Activated CD8-positive, alpha-beta T cell treated with anti-CD3 and anti-CD28 coated beads, Interleukin-2, amount 10 ng/mL, durations not matched to agents 7 days and 5 days (primary cell): Measurements from ENCODE around the gene CPNE7. TPM values are rescaled to one million over a fixed set of nuclear protein-coding genes. Genes with fewer than 3 reads are reported as not detected.

Experiments
- ATAC-seq: fragments of 150-1000 bp; cut with Tn5 transposase; one replicate; pipeline ENCODE4 v1.10.0; 2021; ENCODE audit warnings: moderate library complexity
- CTCF ChIA-PET: fragments of 350-600 bp; sonication (Branson Sonifier 250); formaldehyde crosslinking; loops from one replicate; lab custom pipeline; 2021; ENCODE audit warnings: antibody characterized with exemption; lab: Charles Lee
- POLR2A ChIA-PET: fragments of 350-600 bp; sonication (Branson Sonifier 250); formaldehyde crosslinking; loops from one replicate; lab custom pipeline; 2021; ENCODE audit warnings: antibody characterized with exemption; lab: Charles Lee
- DNase-seq: peaks from one replicate; pipeline ENCODE4 v3.0.0-alpha.2; 2020
- H3K27ac Mint-ChIP-seq: one replicate; pipeline ENCODE4 v1.8.0; 2021; ENCODE audit warnings: mild to moderate bottlenecking, mixed read lengths
- H3K27me3 Mint-ChIP-seq: one replicate; pipeline ENCODE4 v1.8.0; 2021; ENCODE audit warnings: low read depth, mixed read lengths
- H3K36me3 Mint-ChIP-seq: one replicate; pipeline ENCODE4 v1.8.0; 2021; ENCODE audit warnings: low read depth, mixed read lengths
- H3K4me1 Mint-ChIP-seq: one replicate; pipeline ENCODE4 v1.8.0; 2021; ENCODE audit warnings: low read depth, mixed read lengths
- H3K4me3 Mint-ChIP-seq: one replicate; pipeline ENCODE4 v1.8.0; 2021; ENCODE audit warnings: mild to moderate bottlenecking, mixed read lengths
- H3K9me3 Mint-ChIP-seq: one replicate; pipeline ENCODE4 v1.8.0; 2022; ENCODE audit warnings: mixed read lengths; ENCODE audit not compliant: insufficient read depth
- total RNA-seq, 2 experiments: library from RNA; stranded (reverse); gene quantifications; one replicate each; pipeline ENCODE4 v1.2.3, GENCODE V29; 2021

The CPNE7 gene
- total RNA-seq, 2 experiments from 2014 or later: 1.1 to 1.8 TPM

GRCh38 chr16:89552329-89552728 is 23.2 kb upstream of the CPNE7 start:
- CTCF ChIA-PET: no interaction called here
- Mint-ChIP-seq H3K27me3 (no peaks in the 10 kb centered on the region), H3K36me3 (peaks cover 40% of the 10 kb centered on the region), H3K4me1 (peaks cover 36% of the 10 kb centered on the region), H3K27ac (no peak overlapping the region), H3K9me3 (no peaks in the 10 kb centered on the region), H3K4me3 (no peak overlapping the region)
- POLR2A ChIA-PET: no interaction called here
- no peak for ATAC-seq
- DNase-seq: no peak

- DNase-seq (no peak), ATAC-seq (no peak)
- Mint-ChIP-seq H3K27ac (no peak overlapping the region), H3K4me1 (peaks cover 41% of the 10 kb centered on the region), H3K36me3 (peaks cover 42% of the 10 kb centered on the region), H3K27me3 (no peaks in the 10 kb centered on the region), H3K4me3 (no peak overlapping the region), H3K9me3 (no peaks in the 10 kb centered on the region)
- POLR2A ChIA-PET: interaction anchor here (0.7 kb wide), 1 partner anchor 438 kb away, joined by 3 read pairs; no protein-coding TSS in a partner anchor
- CTCF ChIA-PET: no interaction called here
Measured at GRCh38 chr16:89552913-89553312, 22.6 kb upstream of the CPNE7 start.

- no peak for ATAC-seq
- Mint-ChIP-seq H3K9me3 (no peaks in the 10 kb centered on the region), H3K27ac (no peak overlapping the region), H3K36me3 (peaks cover 37% of the 10 kb centered on the region), H3K4me1 (peaks cover 33% of the 10 kb centered on the region), H3K4me3 (no peak overlapping the region), H3K27me3 (no peaks in the 10 kb centered on the region)
- ChIA-PET POLR2A (no interaction called here), CTCF (no interaction called here)
- no peak for DNase-seq
Measured at GRCh38 chr16:89553733-89554132, 21.8 kb upstream of the CPNE7 start.

- ChIA-PET CTCF (no interaction called here), POLR2A (no interaction called here)
- H3K27me3 Mint-ChIP-seq: no peaks in the 10 kb centered on the region
- H3K36me3 Mint-ChIP-seq: peaks cover 33% of the 10 kb centered on the region
- H3K4me3 Mint-ChIP-seq: no peak overlapping the region
- no peak overlapping the region for H3K27ac Mint-ChIP-seq
- H3K9me3 Mint-ChIP-seq: no peaks in the 10 kb centered on the region
- H3K4me1 Mint-ChIP-seq: peaks cover 27% of the 10 kb centered on the region
- ATAC-seq (no peak), DNase-seq (no peak)
Measured at GRCh38 chr16:89554343-89554742, 21.2 kb upstream of the CPNE7 start.

GRCh38 chr16:89555265-89555664 is 20.3 kb upstream of the CPNE7 start:
- peaks cover 26% of the 10 kb centered on the region for H3K36me3 Mint-ChIP-seq
- H3K27ac Mint-ChIP-seq: no peak overlapping the region
- no peak overlapping the region for H3K4me3 Mint-ChIP-seq
- no peaks in the 10 kb centered on the region for H3K27me3 Mint-ChIP-seq
- H3K4me1 Mint-ChIP-seq: peaks cover 24% of the 10 kb centered on the region
- ATAC-seq: no peak
- no peaks in the 10 kb centered on the region for H3K9me3 Mint-ChIP-seq
- ChIA-PET CTCF (no interaction called here), POLR2A (no interaction called here)
- DNase-seq: no peak

GRCh38 chr16:89555780-89556179 is 19.8 kb upstream of the CPNE7 start:
- Mint-ChIP-seq H3K9me3 (no peaks in the 10 kb centered on the region), H3K36me3 (peaks cover 25% of the 10 kb centered on the region), H3K4me3 (no peak overlapping the region), H3K4me1 (peaks cover 23% of the 10 kb centered on the region), H3K27ac (peak overlapping the region; percentile 7), H3K27me3 (no peaks in the 10 kb centered on the region)
- ChIA-PET CTCF (no interaction called here), POLR2A (no interaction called here)
- ATAC-seq (no peak), DNase-seq (no peak)

GRCh38 chr16:89556750-89557689 is 18.5 kb upstream of the CPNE7 start:
- H3K9me3 Mint-ChIP-seq: no peaks in the 10 kb centered on the region
- ATAC-seq (peak; percentile 46), DNase-seq (peak; percentile 88)
- peaks cover 29% of the 10 kb centered on the region for H3K4me1 Mint-ChIP-seq
- no peaks in the 10 kb centered on the region for H3K27me3 Mint-ChIP-seq
- peaks cover 31% of the 10 kb centered on the region for H3K36me3 Mint-ChIP-seq
- POLR2A ChIA-PET: interaction anchor here (0.9 kb wide), 1 partner anchor 8 kb away, joined by 3 read pairs; no protein-coding TSS in a partner anchor
- H3K27ac Mint-ChIP-seq: peak overlapping the region; percentile 74
- CTCF ChIA-PET: interaction anchor here (0.6 to 2.4 kb wide), 11 partner anchors 8 to 310 kb away, joined by 3 to 8 read pairs (median 3); no protein-coding TSS in a partner anchor
- no peak overlapping the region for H3K4me3 Mint-ChIP-seq

GRCh38 chr16:89557690-89558490 is 17.7 kb upstream of the CPNE7 start:
- Mint-ChIP-seq H3K4me3 (peak overlapping the region; percentile 34), H3K4me1 (peaks cover 37% of the 10 kb centered on the region), H3K36me3 (peaks cover 34% of the 10 kb centered on the region), H3K27me3 (no peaks in the 10 kb centered on the region), H3K9me3 (no peaks in the 10 kb centered on the region), H3K27ac (peak overlapping the region; percentile 74)
- ChIA-PET POLR2A (interaction anchor here (0.9 to 1.2 kb wide), 2 partner anchors 9 to 68 kb away, joined by 3 to 7 read pairs; partner anchors contain the start of gene ANKRD11), CTCF (interaction anchor here (0.6 to 2.4 kb wide), 11 partner anchors 9 to 311 kb away, joined by 3 to 8 read pairs (median 3); no protein-coding TSS in a partner anchor)
- ATAC-seq (no peak), DNase-seq (no peak)

GRCh38 chr16:89560378-89561141 is 15.0 kb upstream of the CPNE7 start, which contains the start of gene RPL13:
Gene RPL13, plus strand, starts transcription at chr16:89560682. Its CDS starts 278 bp downstream, at chr16:89560960.
- H3K36me3 Mint-ChIP-seq: peaks cover 54% of the 10 kb centered on the region
- H3K27me3 Mint-ChIP-seq: no peaks in the 10 kb centered on the region
- ChIA-PET POLR2A (interaction anchor here (1.4 to 2.1 kb wide), 2 partner anchors 11 to 41 kb away, joined by 4 to 8 read pairs; no protein-coding TSS in a partner anchor), CTCF (no interaction called here)
- H3K27ac Mint-ChIP-seq: peak within 1 kb of the TSS; percentile 93
- peak; percentile 96 for DNase-seq
- H3K4me3 Mint-ChIP-seq: peak within 1 kb of the TSS; percentile 91
- H3K4me1 Mint-ChIP-seq: peaks cover 64% of the 10 kb centered on the region
- H3K9me3 Mint-ChIP-seq: no peaks in the 10 kb centered on the region
- peak; percentile 91 for ATAC-seq

- ATAC-seq: no peak
- H3K9me3 Mint-ChIP-seq: no peaks in the 10 kb centered on the region
- H3K36me3 Mint-ChIP-seq: peaks cover 50% of the 10 kb centered on the region
- POLR2A ChIA-PET: interaction anchor here (1.1 to 2.1 kb wide), 3 partner anchors 12 to 40 kb away, joined by 3 to 8 read pairs (median 4); no protein-coding TSS in a partner anchor
- no peaks in the 10 kb centered on the region for H3K27me3 Mint-ChIP-seq
- CTCF ChIA-PET: no interaction called here
- H3K4me3 Mint-ChIP-seq: peak overlapping the region; percentile 91
- peaks cover 70% of the 10 kb centered on the region for H3K4me1 Mint-ChIP-seq
- DNase-seq: no peak
- peak overlapping the region; percentile 93 for H3K27ac Mint-ChIP-seq
Measured at GRCh38 chr16:89561142-89561883, 14.2 kb upstream of the CPNE7 start.
